Uterus (tissue), 4 donors: ENCODE measurements around the gene SYNPO. TPM values are rescaled to one million over a fixed set of nuclear protein-coding genes. Genes with fewer than 3 reads are reported as not detected.

ENCODE experiments used
- DNase-seq, 2 donors: peaks; one replicate each; pipeline ENCODE4 v3.0.0-alpha.2; 2019 to 2020
- H3K27ac ChIP-seq, 2 donors: fragments of 200-600 bp; sonication (generic); 1 replicate in 1 of 2; 2 replicates in 1 of 2; pipeline ENCODE4 v1.5.1; 2016 to 2018
- H3K27me3 ChIP-seq, 2 donors: fragments of 200-600 bp; sonication (generic); one replicate each; pipeline ENCODE4 v1.5.1; 2018 to 2019; ENCODE audit warnings: control low read depth in 1 of 2
- H3K36me3 ChIP-seq, 2 donors: fragments of 200-600 bp; sonication (generic); one replicate each; pipeline ENCODE4 v1.5.1; 2019; ENCODE audit warnings: control low read depth in 1 of 2
- H3K4me1 ChIP-seq, 2 donors: fragments of 200-600 bp; sonication (generic); one replicate each; pipeline ENCODE4 v1.5.1; 2018 to 2019; ENCODE audit warnings: control low read depth in 1 of 2
- H3K4me3 ChIP-seq, 2 donors: fragments of 200-600 bp; sonication (generic); 1 replicate in 1 of 2; 2 replicates in 1 of 2; pipeline ENCODE4 v1.5.1; 2018 to 2019; ENCODE audit warnings: mild to moderate bottlenecking in 1 of 2
- H3K9me3 ChIP-seq, 2 donors: fragments of 200-600 bp; sonication (generic); one replicate each; pipeline ENCODE4 v1.5.1; 2019; ENCODE audit warnings: control low read depth in 1 of 2
- CTCF ChIP-seq, 4 experiments: fragments of 200-600 bp in 2 of 4; fragments of 450-650 bp in 2 of 4; sonication (generic) in 2 of 4; IDR thresholded peaks; one replicate each; pipeline ENCODE4 v1.5.1; 2016 to 2019; ENCODE audit warnings: antibody characterized with exemption in 4 of 4, mild to moderate bottlenecking in 2 of 4, moderate library complexity in 1 of 4
- POLR2A ChIP-seq, 2 donors: fragments of 450-650 bp; IDR thresholded peaks; one replicate each; pipeline ENCODE4 v1.6.1; 2016; ENCODE audit warnings: antibody characterized with exemption in 2 of 2, mild to moderate bottlenecking in 1 of 2, moderate library complexity in 1 of 2
- intact Hi-C: fragments of 100-400 bp; cut with DNase I; formaldehyde crosslinking; loops from one replicate; pipeline ENCODE4 v1.15.1; 2023; ENCODE audit warnings: low total_unique reads
- total RNA-seq, 4 donors: library from RNA; depleted of rRNA in 3 of 4; stranded (reverse); fragments of >200 nt in 3 of 4; gene quantifications; one replicate each; pipeline versions ENCODE4 v1.1.0 to v1.2.4, GENCODE V29; 2014 to 2023
- donor health status: DM: yes; HTN: yes; CAD: no.

SYNPO gene
- total RNA-seq, 4 donors from 2014 or later: 3.6 to 146 (median 10.6) TPM

DNA sequence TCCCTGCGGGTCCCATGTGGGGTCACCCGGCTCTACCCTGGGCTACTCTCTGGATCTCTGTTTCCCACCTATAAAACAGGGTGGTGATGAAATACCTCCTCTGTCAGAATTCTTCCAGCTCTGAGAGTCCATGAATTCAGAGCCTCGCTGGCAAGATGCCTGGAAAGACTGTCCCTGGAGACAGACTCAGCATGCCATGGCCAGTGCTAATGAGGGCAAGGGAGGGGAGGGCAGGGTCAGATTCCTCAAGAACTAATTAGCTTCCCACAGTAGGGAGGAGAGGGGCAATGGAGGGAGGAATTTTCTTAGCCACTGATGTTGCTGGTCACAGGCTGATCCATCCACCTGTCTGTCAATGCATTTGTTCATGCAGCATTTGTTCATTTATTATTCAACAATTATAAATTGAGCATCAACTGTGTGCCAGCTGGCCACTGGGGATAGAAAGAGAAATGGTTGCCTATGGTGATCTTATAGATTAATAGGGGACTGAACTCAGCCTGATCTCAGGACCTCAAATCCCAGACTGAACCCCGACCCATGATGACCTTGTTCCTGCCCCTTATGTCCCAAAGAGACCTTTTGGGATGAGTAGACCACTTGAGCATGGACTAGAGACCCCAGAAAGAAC, 4.7 kb downstream of the SYNPO start:
- H3K27ac ChIP-seq: peak overlapping the region; percentile 94
- TF ChIP-seq CTCF (IDR thresholded peaks at IDR 0.05) (no peak), POLR2A (IDR thresholded peaks at IDR 0.05) (no peak)
- H3K4me1 ChIP-seq: peaks cover 34 to 54% of the 10 kb centered on the region in 2 donors
- intact Hi-C loops: no loop called here
- H3K4me3 ChIP-seq: no peak overlapping the region
- no peaks in the 10 kb centered on the region for H3K27me3 ChIP-seq
- DNase-seq: peak; percentile 79 to 85
- H3K9me3 ChIP-seq: no peaks in the 10 kb centered on the region
- H3K36me3 ChIP-seq: no peaks in the 10 kb centered on the region

- no peaks in the 10 kb centered on the region for H3K27me3 ChIP-seq
- H3K4me1 ChIP-seq: peaks cover 17 to 42% of the 10 kb centered on the region in 2 donors
- intact Hi-C loops: no loop called here
- H3K27ac ChIP-seq: peak overlapping the region; percentile 22 to 58
- H3K36me3 ChIP-seq: no peaks in the 10 kb centered on the region
- no peak overlapping the region for H3K4me3 ChIP-seq
- TF ChIP-seq CTCF (IDR thresholded peaks at IDR 0.05) (no peak), POLR2A (IDR thresholded peaks at IDR 0.05) (no peak)
- H3K9me3 ChIP-seq: no peaks in the 10 kb centered on the region
- peak; percentile 79 to 81 for DNase-seq
Observed at GRCh38 chr5:150647275-150648251, 7.1 kb downstream of the SYNPO start.

- Histone ChIP-seq H3K27ac (peak overlapping the region; percentile 22 to 58), H3K4me1 (peaks cover 10 to 33% of the 10 kb centered on the region in 2 donors)
- no peak for TF ChIP-seq CTCF (IDR thresholded peaks at IDR 0.05)
- no peak for TF ChIP-seq POLR2A (IDR thresholded peaks at IDR 0.05)
Observed at GRCh38 chr5:150648294-150649107, 8.0 kb downstream of the SYNPO start.

GRCh38 chr5:150649108-150650020, 8.9 kb downstream of the SYNPO start:
- intact Hi-C loops: no loop called here
- Histone ChIP-seq H3K27ac (peak overlapping the region; percentile 1 to 58), H3K4me1 (peaks cover 4 to 27% of the 10 kb centered on the region in 2 donors), H3K9me3 (no peaks in the 10 kb centered on the region), H3K4me3 (no peak overlapping the region), H3K36me3 (no peaks in the 10 kb centered on the region), H3K27me3 (no peaks in the 10 kb centered on the region)
- peak in 1 of 2 donors; percentile 70 for DNase-seq
- TF ChIP-seq CTCF (IDR thresholded peaks at IDR 0.05) (no peak), POLR2A (IDR thresholded peaks at IDR 0.05) (no peak)

More at GRCh38 chr5:150648294-150649107, 8.0 kb downstream of the SYNPO start:
- Histone ChIP-seq H3K27me3 (no peaks in the 10 kb centered on the region), H3K36me3 (no peaks in the 10 kb centered on the region), H3K9me3 (no peaks in the 10 kb centered on the region), H3K4me3 (no peak overlapping the region)
- intact Hi-C loops: no loop called here
- peak in 1 of 2 donors; percentile 20 for DNase-seq
